CD8-positive, alpha-beta memory T cell (primary cell): ENCODE measurements around the gene GALNT14. TPM values are rescaled to one million over a fixed set of nuclear protein-coding genes. Genes with fewer than 3 reads are reported as not detected.

Source experiments
- CTCF ChIA-PET: fragments of 350-600 bp; sonication (Branson Sonifier 250); formaldehyde crosslinking; loops from one replicate; lab custom pipeline; 2021; ENCODE audit warnings: antibody characterized with exemption; lab: Charles Lee
- POLR2A ChIA-PET: fragments of 350-600 bp; sonication (Branson Sonifier 250); formaldehyde crosslinking; loops from one replicate; lab custom pipeline; 2021; ENCODE audit warnings: antibody characterized with exemption; lab: Charles Lee
- DNase-seq, 5 donors: peaks; one replicate each; pipeline versions ENCODE4 v3.0.0 to v3.0.0-alpha.2; 2020 to 2022; ENCODE audit warnings: mixed read lengths in 1 of 5
- H3K27ac ChIP-seq: one replicate; pipeline ENCODE4 v1.7.0; 2013; ENCODE audit warnings: low read depth, mild to moderate bottlenecking, low read length, moderate library complexity
- H3K27me3 ChIP-seq: 2 replicates; pipeline ENCODE4 v1.7.0; 2013; ENCODE audit warnings: low read length, mild to moderate bottlenecking; ENCODE audit not compliant: insufficient read depth, poor library complexity, severe bottlenecking
- H3K36me3 ChIP-seq: 2 replicates; pipeline ENCODE4 v1.7.0; 2013; ENCODE audit warnings: mild to moderate bottlenecking, low read length, moderate library complexity; ENCODE audit not compliant: insufficient read depth
- H3K4me1 ChIP-seq: 2 replicates; pipeline ENCODE4 v1.7.0; 2013; ENCODE audit warnings: mild to moderate bottlenecking, low read length, moderate library complexity; ENCODE audit not compliant: insufficient read depth
- H3K4me3 ChIP-seq: 2 replicates; pipeline ENCODE4 v1.7.0; 2013; ENCODE audit warnings: mild to moderate bottlenecking, low read length
- H3K9me3 ChIP-seq: 2 replicates; pipeline ENCODE4 v1.7.0; 2013; ENCODE audit warnings: mild to moderate bottlenecking, low read length
- H3K27ac Mint-ChIP-seq, 8 donors: one replicate each; pipeline ENCODE4 v1.8.0; 2020 to 2021; ENCODE audit warnings: mixed read lengths in 8 of 8, mild to moderate bottlenecking in 6 of 8, inconsistent platforms in 3 of 8, moderate library complexity in 3 of 8
- H3K27me3 Mint-ChIP-seq, 2 donors: one replicate each; pipeline ENCODE4 v1.8.0; 2020 to 2021; ENCODE audit warnings: mixed read lengths in 2 of 2, mild to moderate bottlenecking in 1 of 2, moderate library complexity in 1 of 2
- H3K36me3 Mint-ChIP-seq, 3 donors: one replicate each; pipeline ENCODE4 v1.8.0; 2020 to 2021; ENCODE audit warnings: mixed read lengths in 3 of 3, inconsistent platforms in 1 of 3, mild to moderate bottlenecking in 1 of 3
- H3K4me1 Mint-ChIP-seq, 3 donors: one replicate each; pipeline ENCODE4 v1.8.0; 2020 to 2021; ENCODE audit warnings: mixed read lengths in 3 of 3, inconsistent platforms in 1 of 3, mild to moderate bottlenecking in 1 of 3
- H3K4me3 Mint-ChIP-seq, 7 donors: one replicate each; pipeline ENCODE4 v1.8.0; 2020 to 2021; ENCODE audit warnings: mixed read lengths in 7 of 7, mild to moderate bottlenecking in 6 of 7, moderate library complexity in 4 of 7, inconsistent platforms in 2 of 7
- H3K9me3 Mint-ChIP-seq, 5 donors: one replicate each; pipeline ENCODE4 v1.8.0; 2020 to 2022; ENCODE audit warnings: mixed read lengths in 5 of 5, mild to moderate bottlenecking in 3 of 5, moderate library complexity in 2 of 5, inconsistent platforms in 1 of 5
- polyA plus RNA-seq: library from polyadenylated mRNA; unstranded; fragments of 300-500 nt; fragmentation: Illumina TruSeq; gene quantifications from one replicate; pipeline ENCODE4 v1.2.3, GENCODE V29; 2021
- total RNA-seq, 2 experiments: library from RNA; stranded (reverse); gene quantifications; one replicate each; pipeline ENCODE4 v1.2.3, GENCODE V29; 2021

Gene GALNT14
- total and polyA plus RNA-seq, 3 experiments from 2014 or later, result 0.62 to 0.74 TPM; not detected in 1

DNA sequence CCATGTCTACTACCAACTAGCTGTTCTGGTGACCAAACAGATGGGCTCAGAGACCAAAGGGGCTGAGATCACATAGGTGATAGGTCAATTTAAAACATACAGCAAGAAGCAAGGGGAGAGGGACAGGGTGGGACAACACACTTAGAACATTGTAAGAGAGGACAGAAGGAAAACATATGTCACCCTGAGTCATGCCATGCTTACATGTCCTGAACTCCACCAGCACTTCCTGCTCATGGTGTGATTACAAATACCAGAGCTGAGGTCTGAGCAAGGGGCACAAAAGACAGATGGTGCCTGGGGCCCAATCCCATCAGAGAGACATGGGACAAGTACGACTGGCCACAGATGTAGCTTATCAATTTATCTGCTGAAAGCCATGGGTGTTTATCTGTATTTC, 28.7 kb upstream of the GALNT14 start:
- H3K4me3 Mint-ChIP-seq, result no peak overlapping the region
- no peak overlapping the region for H3K27ac ChIP-seq
- DNase-seq, result no peak
- H3K4me1 Mint-ChIP-seq, result no peaks in the 10 kb centered on the region
- no peak overlapping the region for H3K4me3 ChIP-seq
- H3K9me3 ChIP-seq, result no peaks in the 10 kb centered on the region
- ChIA-PET CTCF (interaction anchor here (0.9 to 1.3 kb wide), 3 partner anchors 16 to 453 kb away, joined by 3 to 4 read pairs (median 4); no protein-coding TSS in a partner anchor), POLR2A (no interaction called here)
- peaks cover 0 to 1% (median 0%) of the 10 kb centered on the region in 3 donors for H3K36me3 Mint-ChIP-seq
- H3K27me3 ChIP-seq, result no peaks in the 10 kb centered on the region
- peaks cover 5 to 13% of the 10 kb centered on the region in 2 donors for H3K27me3 Mint-ChIP-seq
- no peaks in the 10 kb centered on the region for H3K9me3 Mint-ChIP-seq
- H3K27ac Mint-ChIP-seq, result no peak overlapping the region
- no peaks in the 10 kb centered on the region for H3K4me1 ChIP-seq
- no peaks in the 10 kb centered on the region for H3K36me3 ChIP-seq

- Mint-ChIP-seq H3K36me3 (peaks cover 0 to 1% (median 0%) of the 10 kb centered on the region in 3 donors), H3K27ac (no peak overlapping the region), H3K9me3 (no peaks in the 10 kb centered on the region), H3K27me3 (peaks cover 5 to 16% of the 10 kb centered on the region in 2 donors), H3K4me1 (no peaks in the 10 kb centered on the region), H3K4me3 (no peak overlapping the region)
- no peak overlapping the region for H3K27ac ChIP-seq
- H3K9me3 ChIP-seq, result no peaks in the 10 kb centered on the region
- ChIA-PET POLR2A (no interaction called here), CTCF (no interaction called here)
- H3K27me3 ChIP-seq, result no peaks in the 10 kb centered on the region
- H3K4me3 ChIP-seq, result no peak overlapping the region
- no peaks in the 10 kb centered on the region for H3K4me1 ChIP-seq
- DNase-seq, result no peak
- no peaks in the 10 kb centered on the region for H3K36me3 ChIP-seq
Measured at GRCh38 chr2:31163011-31163539, 24.8 kb upstream of the GALNT14 start.

- Histone ChIP-seq H3K27ac (no peak overlapping the region), H3K36me3 (no peaks in the 10 kb centered on the region), H3K9me3 (no peaks in the 10 kb centered on the region), H3K4me1 (no peaks in the 10 kb centered on the region), H3K27me3 (no peaks in the 10 kb centered on the region), H3K4me3 (no peak overlapping the region)
- POLR2A ChIA-PET, result no interaction called here
- peaks cover 6 to 20% of the 10 kb centered on the region in 2 donors for H3K27me3 Mint-ChIP-seq
- H3K36me3 Mint-ChIP-seq, result peaks cover 0 to 1% (median 0%) of the 10 kb centered on the region in 3 donors
- H3K27ac Mint-ChIP-seq, result no peak overlapping the region
- H3K4me1 Mint-ChIP-seq, result no peaks in the 10 kb centered on the region
- H3K9me3 Mint-ChIP-seq, result no peaks in the 10 kb centered on the region
- CTCF ChIA-PET, result interaction anchor here (1.3 to 2.1 kb wide), 2 partner anchors 8 to 171 kb away, joined by 3 to 5 read pairs; no protein-coding TSS in a partner anchor
- no peak overlapping the region for H3K4me3 Mint-ChIP-seq
- no peak for DNase-seq
Measured at GRCh38 chr2:31161637-31162036, 23.4 kb upstream of the GALNT14 start.

DNA sequence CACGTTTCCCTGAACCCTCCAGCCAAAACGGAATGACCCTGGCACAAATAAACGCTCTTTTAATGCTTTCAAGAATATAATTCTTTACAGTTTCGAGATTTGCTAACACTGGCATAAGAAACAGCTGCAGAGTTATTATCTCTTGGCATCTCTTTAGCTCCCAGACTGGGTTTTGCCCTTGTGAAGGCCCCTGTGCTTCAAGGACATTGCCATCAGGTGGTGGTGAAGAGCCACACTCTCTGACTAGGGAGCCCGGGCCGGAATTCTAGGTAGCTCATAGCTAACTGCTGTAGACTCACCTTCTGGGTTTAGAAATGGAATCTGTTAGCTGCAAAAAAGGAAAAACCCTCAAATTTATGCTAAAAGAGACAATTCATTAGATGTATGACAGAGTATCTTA, 13.3 kb upstream of the GALNT14 start:
- peaks cover 0 to 1% (median 0%) of the 10 kb centered on the region in 5 donors for H3K9me3 Mint-ChIP-seq
- H3K4me1 Mint-ChIP-seq, result no peaks in the 10 kb centered on the region
- no peaks in the 10 kb centered on the region for H3K4me1 ChIP-seq
- H3K4me3 ChIP-seq, result no peak overlapping the region
- H3K27ac Mint-ChIP-seq, result no peak overlapping the region
- no peak for DNase-seq
- H3K36me3 ChIP-seq, result no peaks in the 10 kb centered on the region
- ChIA-PET CTCF (interaction anchor here (1.0 kb wide), 1 partner anchor 18 kb away, joined by 4 read pairs; no protein-coding TSS in a partner anchor), POLR2A (no interaction called here)
- no peaks in the 10 kb centered on the region for H3K9me3 ChIP-seq
- no peak overlapping the region for H3K4me3 Mint-ChIP-seq
- H3K27me3 ChIP-seq, result no peaks in the 10 kb centered on the region
- no peak overlapping the region for H3K27ac ChIP-seq
- H3K36me3 Mint-ChIP-seq, result no peaks in the 10 kb centered on the region
- peaks cover 10 to 37% of the 10 kb centered on the region in 2 donors for H3K27me3 Mint-ChIP-seq

GRCh38 chr2:31150120-31150670, 12.0 kb upstream of the GALNT14 start:
- no peaks in the 10 kb centered on the region for H3K36me3 ChIP-seq
- peak overlapping the region in 1 of 7 donors; percentile 41 for H3K4me3 Mint-ChIP-seq
- H3K4me3 ChIP-seq, result no peak overlapping the region
- ChIA-PET CTCF (interaction anchor here (1.5 kb wide), 1 partner anchor 17 kb away, joined by 3 read pairs; no protein-coding TSS in a partner anchor), POLR2A (no interaction called here)
- peaks cover 0 to 1% (median 0%) of the 10 kb centered on the region in 5 donors for H3K9me3 Mint-ChIP-seq
- H3K27ac ChIP-seq, result no peak overlapping the region
- H3K4me1 Mint-ChIP-seq, result no peaks in the 10 kb centered on the region
- H3K27me3 Mint-ChIP-seq, result peaks cover 10 to 36% of the 10 kb centered on the region in 2 donors
- H3K36me3 Mint-ChIP-seq, result no peaks in the 10 kb centered on the region
- no peak for DNase-seq
- no peaks in the 10 kb centered on the region for H3K27me3 ChIP-seq
- H3K27ac Mint-ChIP-seq, result no peak overlapping the region
- H3K4me1 ChIP-seq, result no peaks in the 10 kb centered on the region
- no peaks in the 10 kb centered on the region for H3K9me3 ChIP-seq

GRCh38 chr2:31148514-31148913, 10.3 kb upstream of the GALNT14 start:
- H3K27ac ChIP-seq, result no peak overlapping the region
- H3K36me3 Mint-ChIP-seq, result no peaks in the 10 kb centered on the region
- H3K27ac Mint-ChIP-seq, result no peak overlapping the region
- ChIA-PET POLR2A (no interaction called here), CTCF (no interaction called here)
- no peaks in the 10 kb centered on the region for H3K4me1 Mint-ChIP-seq
- no peaks in the 10 kb centered on the region for H3K36me3 ChIP-seq
- H3K4me1 ChIP-seq, result no peaks in the 10 kb centered on the region
- H3K4me3 ChIP-seq, result no peak overlapping the region
- peaks cover 17 to 45% of the 10 kb centered on the region in 2 donors for H3K27me3 Mint-ChIP-seq
- no peaks in the 10 kb centered on the region for H3K9me3 ChIP-seq
- peaks cover 0 to 1% (median 0%) of the 10 kb centered on the region in 5 donors for H3K9me3 Mint-ChIP-seq
- H3K27me3 ChIP-seq, result no peaks in the 10 kb centered on the region
- DNase-seq, result no peak
- no peak overlapping the region for H3K4me3 Mint-ChIP-seq

GRCh38 chr2:31147645-31148044, 9.4 kb upstream of the GALNT14 start:
- Histone ChIP-seq H3K36me3 (no peaks in the 10 kb centered on the region), H3K4me3 (no peak overlapping the region), H3K4me1 (no peaks in the 10 kb centered on the region), H3K27ac (no peak overlapping the region), H3K27me3 (no peaks in the 10 kb centered on the region), H3K9me3 (no peaks in the 10 kb centered on the region)
- ChIA-PET POLR2A (no interaction called here), CTCF (no interaction called here)
- Mint-ChIP-seq H3K4me1 (no peaks in the 10 kb centered on the region), H3K9me3 (peaks cover 0 to 1% (median 0%) of the 10 kb centered on the region in 5 donors), H3K36me3 (no peaks in the 10 kb centered on the region), H3K27ac (no peak overlapping the region), H3K27me3 (peaks cover 18 to 50% of the 10 kb centered on the region in 2 donors), H3K4me3 (no peak overlapping the region)
- DNase-seq, result no peak

DNA sequence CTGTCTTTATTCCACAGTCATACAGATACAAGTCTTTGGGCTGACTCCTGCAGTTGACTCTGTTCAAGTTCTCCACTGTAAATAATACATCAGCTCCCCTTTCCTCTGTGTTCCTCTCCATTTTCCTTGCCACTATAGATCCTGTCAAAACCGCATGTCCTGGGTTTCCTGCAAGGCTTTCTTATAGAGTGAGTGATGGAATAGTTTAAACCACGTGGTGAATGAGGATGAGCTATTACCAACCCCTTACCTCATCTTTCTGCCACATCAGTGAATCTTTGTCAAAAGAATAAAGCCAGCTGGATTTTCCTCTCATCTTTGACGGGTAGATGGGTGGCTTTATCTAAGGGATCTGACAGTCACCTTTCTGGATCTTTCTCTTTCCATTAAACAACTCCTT, 3.9 kb upstream of the GALNT14 start:
- H3K27ac ChIP-seq, result no peak overlapping the region
- ChIA-PET CTCF (no interaction called here), POLR2A (no interaction called here)
- no peak for DNase-seq
- Mint-ChIP-seq H3K27ac (no peak overlapping the region), H3K4me3 (no peak overlapping the region), H3K36me3 (no peaks in the 10 kb centered on the region), H3K4me1 (peaks cover 1 to 2% (median 1%) of the 10 kb centered on the region in 3 donors), H3K9me3 (no peaks in the 10 kb centered on the region), H3K27me3 (peaks cover 20 to 43% of the 10 kb centered on the region in 2 donors)
- no peaks in the 10 kb centered on the region for H3K36me3 ChIP-seq
- H3K27me3 ChIP-seq, result peaks cover 4% of the 10 kb centered on the region
- H3K9me3 ChIP-seq, result no peaks in the 10 kb centered on the region
- no peaks in the 10 kb centered on the region for H3K4me1 ChIP-seq
- H3K4me3 ChIP-seq, result no peak overlapping the region
